Measurements from ENCODE around the gene IP6K2. TPM values are rescaled to one million over a fixed set of nuclear protein-coding genes. Genes with fewer than 3 reads are reported as not detected.

Gene IP6K2
- total RNA-seq, 1 experiment from 2014 or later: 105 TPM

GRCh38 chr3:48678056-48678455, 39.0 kb downstream of the IP6K2 start:
- no peak for TF ChIP-seq CTCF (IDR thresholded peaks at IDR 0.05; ENCODE audit: unreplicated experiment)
- Mint-ChIP-seq H3K36me3 (ENCODE audit: insufficient read depth, unreplicated experiment) (peaks cover 37% of the 10 kb centered on the region), H3K4me3 (ENCODE audit: low read depth, unreplicated experiment) (no peak overlapping the region), H3K9me3 (ENCODE audit: low read depth, unreplicated experiment) (no peaks in the 10 kb centered on the region), H3K4me1 (ENCODE audit: low read depth, unreplicated experiment) (peaks cover 9% of the 10 kb centered on the region), H3K27ac (ENCODE audit: unreplicated experiment) (no peak overlapping the region), H3K27me3 (ENCODE audit: unreplicated experiment) (no peaks in the 10 kb centered on the region)
- no TSS peak for BruUV-seq (replicated peaks)
- CTCF ChIA-PET: no interaction called here
- intact Hi-C loops (cut with micrococcal nuclease; ENCODE audit: unreplicated experiment): no loop called here
- no peak for DNase-seq

- intact Hi-C loops (cut with micrococcal nuclease; ENCODE audit: unreplicated experiment): no loop called here
- Mint-ChIP-seq H3K4me1 (ENCODE audit: low read depth, unreplicated experiment) (no peaks in the 10 kb centered on the region), H3K4me3 (ENCODE audit: low read depth, unreplicated experiment) (no peak overlapping the region), H3K9me3 (ENCODE audit: low read depth, unreplicated experiment) (no peaks in the 10 kb centered on the region), H3K27me3 (ENCODE audit: unreplicated experiment) (no peaks in the 10 kb centered on the region), H3K27ac (ENCODE audit: unreplicated experiment) (no peak overlapping the region), H3K36me3 (ENCODE audit: insufficient read depth, unreplicated experiment) (peaks cover 26% of the 10 kb centered on the region)
- no peak for DNase-seq
- no peak for TF ChIP-seq CTCF (IDR thresholded peaks at IDR 0.05; ENCODE audit: unreplicated experiment)
- CTCF ChIA-PET: interaction anchor here (0.8 kb wide), 1 partner anchor 10 kb away, joined by 3 read pairs; no protein-coding TSS in a partner anchor
- BruUV-seq (replicated peaks): no TSS peak
Measured at GRCh38 chr3:48674505-48674904, 42.5 kb downstream of the IP6K2 start.

- BruUV-seq (replicated peaks): no TSS peak
- intact Hi-C loops (cut with micrococcal nuclease; ENCODE audit: unreplicated experiment): no loop called here
- Mint-ChIP-seq H3K36me3 (ENCODE audit: insufficient read depth, unreplicated experiment) (peaks cover 21% of the 10 kb centered on the region), H3K27ac (ENCODE audit: unreplicated experiment) (no peak overlapping the region), H3K4me1 (ENCODE audit: low read depth, unreplicated experiment) (no peaks in the 10 kb centered on the region), H3K27me3 (ENCODE audit: unreplicated experiment) (no peaks in the 10 kb centered on the region), H3K4me3 (ENCODE audit: low read depth, unreplicated experiment) (no peak overlapping the region), H3K9me3 (ENCODE audit: low read depth, unreplicated experiment) (no peaks in the 10 kb centered on the region)
- CTCF ChIA-PET: no interaction called here
- no peak for DNase-seq
- TF ChIP-seq CTCF (IDR thresholded peaks at IDR 0.05; ENCODE audit: unreplicated experiment): no peak
Measured at GRCh38 chr3:48672522-48672921, 44.5 kb downstream of the IP6K2 start.

GRCh38 chr3:48664929-48665328, 52.1 kb downstream of the IP6K2 start:
- H3K4me1 Mint-ChIP-seq (ENCODE audit: low read depth, unreplicated experiment): peaks cover 14% of the 10 kb centered on the region
- no peak overlapping the region for H3K4me3 Mint-ChIP-seq (ENCODE audit: low read depth, unreplicated experiment)
- DNase-seq: no peak
- no peak overlapping the region for H3K27ac Mint-ChIP-seq (ENCODE audit: unreplicated experiment)
- no peaks in the 10 kb centered on the region for H3K9me3 Mint-ChIP-seq (ENCODE audit: low read depth, unreplicated experiment)
- BruUV-seq (replicated peaks): no TSS peak
- CTCF ChIA-PET: interaction anchor here (1.1 kb wide), 1 partner anchor 10 kb away, joined by 3 read pairs; no protein-coding TSS in a partner anchor
- no peaks in the 10 kb centered on the region for H3K27me3 Mint-ChIP-seq (ENCODE audit: unreplicated experiment)
- H3K36me3 Mint-ChIP-seq (ENCODE audit: insufficient read depth, unreplicated experiment): peaks cover 51% of the 10 kb centered on the region
- intact Hi-C loops (cut with micrococcal nuclease; ENCODE audit: unreplicated experiment): no loop called here
- no peak for TF ChIP-seq CTCF (IDR thresholded peaks at IDR 0.05; ENCODE audit: unreplicated experiment)

Measured in Calu3 (cell line).